HepG2 (cell line): ENCODE data around the gene MIDN. TPM values are rescaled to one million over a fixed set of nuclear protein-coding genes. Genes with fewer than 3 reads are reported as not detected.

Experiments used
- ARNT2 ChIP-seq: sonication (generic); formaldehyde crosslinking; IDR thresholded peaks from 2 replicates; pipeline ENCODE4 v1.8.0; 2022; ENCODE audit warnings: mild to moderate bottlenecking, low read depth, missing genetic modification reagents, moderate library complexity
- BRF2 ChIP-seq: sonication (generic); formaldehyde crosslinking; IDR thresholded peaks from 2 replicates; pipeline ENCODE4 v1.8.1; 2022; ENCODE audit warnings: mild to moderate bottlenecking, missing genetic modification reagents
- GLI4 ChIP-seq: sonication (generic); formaldehyde crosslinking; IDR thresholded peaks from 2 replicates; pipeline ENCODE4 v1.5.1; 2020; ENCODE audit warnings: missing genetic modification reagents, mild to moderate bottlenecking, moderate library complexity, borderline replicate concordance
- HDAC1 ChIP-seq: sonication (generic); formaldehyde crosslinking; IDR thresholded peaks from 2 replicates; pipeline ENCODE4 v1.5.1; 2020; ENCODE audit warnings: mild to moderate bottlenecking, missing genetic modification reagents
- MIER3 ChIP-seq: IDR thresholded peaks from 2 replicates; pipeline ENCODE4 v1.6.1; 2016; ENCODE audit warnings: missing compliant biosample characterization, borderline replicate concordance
- MTF1 ChIP-seq: sonication (generic); formaldehyde crosslinking; IDR thresholded peaks from 2 replicates; pipeline ENCODE4 v1.5.0; 2020; ENCODE audit warnings: missing genetic modification reagents
- PAWR ChIP-seq: sonication (generic); formaldehyde crosslinking; IDR thresholded peaks from 2 replicates; pipeline ENCODE4 v1.4.0; 2020; ENCODE audit warnings: missing genetic modification reagents, mild to moderate bottlenecking, borderline replicate concordance
- PAXIP1 ChIP-seq: sonication (generic); formaldehyde crosslinking; conservative IDR thresholded peaks from 2 replicates; pipeline ENCODE4 v1.4.0; 2020; ENCODE audit warnings: mild to moderate bottlenecking, missing genetic modification reagents, moderate library complexity
- PHF21A ChIP-seq: sonication (generic); formaldehyde crosslinking; IDR thresholded peaks from 2 replicates; pipeline ENCODE4 v1.5.0; 2020; ENCODE audit warnings: mild to moderate bottlenecking, missing genetic modification reagents
- SCMH1 ChIP-seq: sonication (generic); formaldehyde crosslinking; IDR thresholded peaks from 2 replicates; pipeline ENCODE4 v1.9.0; 2021; ENCODE audit warnings: missing genetic modification reagents, mild to moderate bottlenecking, borderline replicate concordance
- SIN3A ChIP-seq: IDR thresholded peaks from 2 replicates; pipeline ENCODE4 v1.6.1; 2011; ENCODE audit warnings: low read depth, mild to moderate bottlenecking, control low read depth, low read length, borderline replicate concordance
- SP140L ChIP-seq: sonication (generic); formaldehyde crosslinking; IDR thresholded peaks from 2 replicates; pipeline ENCODE4 v1.4.0; 2020; ENCODE audit warnings: missing genetic modification reagents, borderline replicate concordance
- ZBTB20 ChIP-seq: sonication (generic); formaldehyde crosslinking; IDR thresholded peaks from 2 replicates; pipeline ENCODE4 v1.8.1; 2023; ENCODE audit warnings: missing genetic modification reagents, low read depth, mild to moderate bottlenecking, borderline replicate concordance
- ZFAT ChIP-seq: sonication (generic); formaldehyde crosslinking; conservative IDR thresholded peaks from 2 replicates; pipeline ENCODE4 v1.8.1; 2023; ENCODE audit warnings: missing genetic modification reagents, inconsistent platforms
- ZFP62 ChIP-seq: sonication (generic); formaldehyde crosslinking; IDR thresholded peaks from 2 replicates; pipeline ENCODE4 v1.4.0; 2020; ENCODE audit warnings: missing genetic modification reagents
- ZMAT3 ChIP-seq: sonication (generic); formaldehyde crosslinking; conservative IDR thresholded peaks from 2 replicates; pipeline ENCODE4 v1.7.0; 2021; ENCODE audit warnings: missing genetic modification reagents
- ZNF230 ChIP-seq: sonication (generic); formaldehyde crosslinking; IDR thresholded peaks from 2 replicates; pipeline ENCODE4 v1.4.0; 2020; ENCODE audit warnings: mild to moderate bottlenecking, missing genetic modification reagents
- ZNF251 ChIP-seq: sonication (generic); formaldehyde crosslinking; IDR thresholded peaks from 2 replicates; pipeline ENCODE4 v1.9.0; 2021; ENCODE audit warnings: mild to moderate bottlenecking, missing genetic modification reagents
- ZNF280D ChIP-seq: sonication (generic); formaldehyde crosslinking; IDR thresholded peaks from 2 replicates; pipeline ENCODE4 v1.5.1; 2020; ENCODE audit warnings: mild to moderate bottlenecking, missing genetic modification reagents
- ZNF329 ChIP-seq: sonication (generic); formaldehyde crosslinking; IDR thresholded peaks from 2 replicates; pipeline ENCODE4 v1.9.0; 2021; ENCODE audit warnings: low read depth, mild to moderate bottlenecking, missing genetic modification reagents
- ZNF879 ChIP-seq: sonication (generic); formaldehyde crosslinking; IDR thresholded peaks from 2 replicates; pipeline ENCODE4 v1.8.1; 2023; ENCODE audit warnings: missing genetic modification reagents
- ZSCAN12 ChIP-seq: sonication (generic); formaldehyde crosslinking; IDR thresholded peaks from 2 replicates; pipeline ENCODE4 v1.9.0; 2021; ENCODE audit warnings: mild to moderate bottlenecking, missing genetic modification reagents
- ZSCAN9 ChIP-seq: IDR thresholded peaks from 2 replicates; pipeline ENCODE4 v1.6.1; 2016; ENCODE audit warnings: borderline replicate concordance
- ZZZ3 ChIP-seq: sonication (generic); formaldehyde crosslinking; IDR thresholded peaks from 2 replicates; pipeline ENCODE4 v1.4.0; 2020; ENCODE audit warnings: missing genetic modification reagents, mild to moderate bottlenecking, borderline replicate concordance
- polyA plus RNA-seq, 8 experiments: library from polyadenylated mRNA; depleted of rRNA in 3 of 8; stranded (reverse) in 7 of 8; unstranded in 1 of 8; fragments of >200 nt; fragmentation: Illumina TruSeq in 4 of 8; extraction: Trizol in 4 of 8; gene quantifications; 2 replicates each; pipeline versions ENCODE4 v1.2.1 to v1.2.3, GENCODE V29; 2011 to 2016; ENCODE audit warnings: low read depth in 4 of 8, missing spikeins in 1 of 8, mixed read lengths in 1 of 8; ENCODE audit not compliant: insufficient read depth in 1 of 8
- total RNA-seq, 5 experiments: library from RNA; depleted of rRNA; stranded (reverse); fragments of >200 nt; fragmentation: Illumina TruSeq; extraction: Trizol; gene quantifications; 2 replicates each; pipeline ENCODE4 v1.2.3, GENCODE V29; 2016; ENCODE audit warnings: low read depth in 1 of 5

The MIDN gene
- total and polyA plus RNA-seq, 2 of the 13 experiments (the other 11 are each of a cell fraction or from before 2014, with no cell fraction given): 8.4 to 18.0 TPM

GRCh38 chr19:1253514-1254080 is 5.2 kb downstream of the MIDN start (continued):
- peak; percentile 92 for TF ChIP-seq PAXIP1 (CRISPR knock-in tag)
- no peak for TF ChIP-seq ZFP62
- TF ChIP-seq HDAC1: peak; percentile 52
- no peak for TF ChIP-seq PAWR (CRISPR knock-in tag)
- no peak for TF ChIP-seq ARNT2 (CRISPR knock-in tag)
- TF ChIP-seq ZNF251 (CRISPR knock-in tag): no peak
- no peak for TF ChIP-seq ZNF280D
- 0 out of 2 replicates have a peak, but pooled peaks have one; percentile 15 for TF ChIP-seq SIN3A
- TF ChIP-seq GLI4 (CRISPR knock-in tag): no peak
- TF ChIP-seq ZNF879: 0 out of 2 replicates have a peak, but pooled peaks have one; percentile 57
- no peak for TF ChIP-seq ZSCAN12 (CRISPR knock-in tag)
- TF ChIP-seq SP140L: no peak
- no peak for TF ChIP-seq ZFAT (CRISPR knock-in tag)
- TF ChIP-seq ZSCAN9 (CRISPR knock-in tag): no peak
- TF ChIP-seq MTF1 (CRISPR knock-in tag): no peak
- TF ChIP-seq BRF2 (CRISPR knock-in tag): no peak
- TF ChIP-seq ZNF230: no peak
- no peak for TF ChIP-seq SCMH1 (CRISPR knock-in tag)
- no peak for TF ChIP-seq ZZZ3 (CRISPR knock-in tag)
- no peak for TF ChIP-seq ZBTB20 (CRISPR knock-in tag)
- peak; percentile 60; the same call in 1 of the 2 replicates for TF ChIP-seq PHF21A (CRISPR knock-in tag)
- TF ChIP-seq ZMAT3: 0 out of 2 replicates have a peak, but pooled peaks have one; percentile 77
- peak; percentile 52; the same call in 1 of the 2 replicates for TF ChIP-seq MIER3
- TF ChIP-seq ZNF329: no peak
